HG03025 (cell line): Measurements from ENCODE around the gene APOBEC3B.
"Not testable (repeated sequence)": the region's sequence is repeated elsewhere in the genome, so short reads cannot be mapped to it uniquely, and the experiment has no call there.

ENCODE experiments used
- ATAC-seq: cut with Tn5 transposase; IDR thresholded peaks from one replicate; pipeline ENCODE4 v1.9.1; 2021; ENCODE audit warnings: mild to moderate bottlenecking, moderate library complexity; ENCODE audit not compliant: unreplicated experiment, low FRiP score

APOBEC3B gene

DNA sequence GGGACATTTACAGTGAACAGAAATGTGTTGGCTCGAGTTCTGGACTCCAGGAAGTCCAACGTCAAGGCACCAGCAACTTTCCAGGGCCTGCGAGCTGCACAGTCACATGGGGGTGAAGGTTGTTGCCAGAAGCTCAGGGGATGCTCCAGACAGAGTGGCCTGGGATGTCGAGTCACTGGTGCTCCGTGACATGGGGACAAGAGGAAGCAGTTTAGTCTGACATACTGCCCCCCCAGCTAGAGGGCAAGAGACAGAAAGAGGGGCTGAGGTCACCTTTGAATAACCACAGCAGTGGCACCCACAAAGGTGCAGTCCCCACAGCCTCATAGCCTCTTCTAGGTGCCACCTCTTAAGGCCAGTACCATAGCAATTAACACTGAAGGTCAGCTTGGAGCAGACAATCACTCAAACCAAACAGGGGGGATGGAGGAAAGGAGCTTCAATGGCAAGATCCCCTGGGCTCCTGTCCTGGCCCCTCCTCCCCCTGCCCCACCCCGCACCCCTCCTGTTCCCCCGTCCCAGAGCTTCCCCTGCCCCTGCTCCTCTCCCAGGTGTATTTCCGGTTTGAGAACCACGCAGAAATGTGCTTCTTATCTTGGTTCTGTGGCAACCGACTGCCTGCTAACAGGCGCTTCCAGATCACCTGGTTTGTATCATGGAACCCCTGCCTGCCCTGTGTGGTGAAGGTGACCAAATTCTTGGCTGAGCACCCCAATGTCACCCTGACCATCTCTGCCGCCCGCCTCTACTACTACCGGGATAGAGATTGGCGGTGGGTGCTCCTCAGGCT, 42.6 kb downstream of the APOBEC3B start:
- ATAC-seq: no peak

DNA sequence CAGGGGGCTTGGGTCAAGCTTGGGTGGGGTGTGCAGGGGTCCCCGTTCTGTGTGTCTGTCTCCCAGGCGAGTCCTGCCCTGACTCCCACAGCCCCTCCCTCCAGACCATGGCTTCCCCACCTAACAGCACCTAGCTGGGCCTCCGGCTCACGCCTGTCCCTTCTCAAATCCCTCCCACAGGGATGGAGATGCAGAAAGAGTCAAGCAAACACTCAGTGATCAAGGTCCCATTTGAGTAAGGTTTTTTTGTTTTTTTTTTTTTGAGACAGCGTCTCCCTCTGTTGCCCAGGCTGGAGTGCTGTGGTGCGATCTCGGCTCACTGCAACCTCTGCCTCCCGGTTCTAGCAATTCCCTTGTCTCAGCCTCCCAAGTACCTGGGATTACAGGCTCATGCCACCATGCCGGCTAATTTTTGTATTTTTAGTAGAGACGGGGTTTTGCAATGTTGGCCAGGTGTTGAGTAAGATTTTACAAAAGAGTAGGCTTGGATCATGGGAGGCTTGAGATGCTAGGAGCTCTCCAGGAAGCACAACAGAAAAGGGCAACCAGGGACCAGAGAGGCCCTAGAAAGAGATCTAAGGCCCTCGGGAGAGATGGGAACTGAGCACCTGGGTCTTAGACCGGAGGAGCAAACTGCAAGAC, 44.5 kb downstream of the APOBEC3B start:
- ATAC-seq: no peak

DNA sequence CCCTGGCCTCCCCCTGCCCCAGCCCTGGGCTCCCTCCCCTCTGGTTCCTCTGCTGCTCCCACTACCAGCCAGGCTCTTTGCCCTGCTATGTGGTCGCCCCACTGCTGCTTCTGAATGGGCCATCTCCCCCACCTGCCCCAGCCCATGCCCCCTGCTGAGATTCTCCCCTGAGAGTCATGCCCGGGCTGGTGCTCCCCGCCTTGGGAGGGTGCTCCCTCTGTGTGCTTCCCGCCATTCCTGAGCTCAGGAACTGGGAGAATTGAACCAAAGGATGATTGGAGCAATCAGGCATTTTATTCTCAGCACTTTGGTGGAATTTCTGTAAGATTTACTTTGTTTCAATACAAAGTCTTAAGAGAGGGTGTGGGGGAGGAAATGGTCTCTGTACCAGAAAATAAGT, 45.6 kb downstream of the APOBEC3B start:
- no peak for ATAC-seq

DNA sequence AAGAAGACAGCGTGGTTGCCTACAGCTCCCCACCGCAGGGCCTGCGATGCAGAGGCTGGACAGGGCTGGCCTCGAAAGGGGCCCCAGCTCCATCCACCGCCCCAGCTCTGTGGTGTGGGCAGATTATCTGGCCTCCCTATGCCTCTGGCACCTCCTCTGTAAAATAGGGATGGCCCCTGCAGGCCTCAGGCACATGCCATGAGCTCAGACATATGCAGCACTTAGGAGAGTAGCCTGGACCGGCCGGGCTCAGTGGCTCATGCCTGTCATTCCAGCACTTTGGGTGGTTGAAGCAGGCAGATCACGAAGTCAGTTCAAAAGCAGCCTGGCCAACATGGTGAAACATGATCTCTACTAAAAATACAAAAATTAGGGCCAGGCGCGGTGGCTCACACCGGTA, 46.1 kb downstream of the APOBEC3B start:
- no peak for ATAC-seq

DNA sequence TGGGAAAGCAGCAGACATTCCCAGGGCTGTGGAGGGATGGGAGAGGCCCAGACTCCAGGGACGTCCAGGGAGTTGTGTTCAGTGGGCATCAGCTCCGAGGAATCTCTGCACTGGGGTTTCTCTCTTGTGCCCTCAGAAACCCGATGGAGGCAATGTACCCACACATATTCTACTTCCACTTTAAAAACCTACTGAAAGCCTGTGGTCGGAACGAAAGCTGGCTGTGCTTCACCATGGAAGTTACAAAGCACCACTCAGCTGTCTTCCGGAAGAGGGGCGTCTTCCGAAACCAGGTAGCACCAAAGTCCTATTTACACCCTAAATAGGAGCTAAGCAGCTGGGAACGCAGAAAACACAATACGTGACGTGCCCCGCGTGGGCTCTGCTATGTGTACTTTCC, 47.1 kb downstream of the APOBEC3B start:
- ATAC-seq: no peak

DNA sequence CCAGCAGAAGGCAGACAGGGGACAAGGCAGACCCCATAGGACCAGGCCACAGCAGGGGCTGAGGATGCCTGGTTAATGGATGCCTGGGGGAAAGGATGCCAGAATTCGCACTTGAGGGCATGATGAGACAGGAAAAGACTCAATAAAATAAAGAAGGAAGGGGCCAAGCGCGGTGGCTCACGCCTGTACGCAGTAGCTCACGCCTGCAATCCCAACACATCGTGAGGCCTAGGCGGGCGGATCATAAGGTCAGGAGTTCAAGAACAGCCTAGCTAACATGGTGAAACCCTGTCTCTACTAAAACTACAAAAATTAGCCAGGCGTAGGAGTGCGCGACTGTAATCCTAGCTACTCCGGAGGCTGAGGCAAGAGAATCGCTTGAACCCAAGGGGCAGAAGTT, 48.6 kb downstream of the APOBEC3B start:
- ATAC-seq: no peak

DNA sequence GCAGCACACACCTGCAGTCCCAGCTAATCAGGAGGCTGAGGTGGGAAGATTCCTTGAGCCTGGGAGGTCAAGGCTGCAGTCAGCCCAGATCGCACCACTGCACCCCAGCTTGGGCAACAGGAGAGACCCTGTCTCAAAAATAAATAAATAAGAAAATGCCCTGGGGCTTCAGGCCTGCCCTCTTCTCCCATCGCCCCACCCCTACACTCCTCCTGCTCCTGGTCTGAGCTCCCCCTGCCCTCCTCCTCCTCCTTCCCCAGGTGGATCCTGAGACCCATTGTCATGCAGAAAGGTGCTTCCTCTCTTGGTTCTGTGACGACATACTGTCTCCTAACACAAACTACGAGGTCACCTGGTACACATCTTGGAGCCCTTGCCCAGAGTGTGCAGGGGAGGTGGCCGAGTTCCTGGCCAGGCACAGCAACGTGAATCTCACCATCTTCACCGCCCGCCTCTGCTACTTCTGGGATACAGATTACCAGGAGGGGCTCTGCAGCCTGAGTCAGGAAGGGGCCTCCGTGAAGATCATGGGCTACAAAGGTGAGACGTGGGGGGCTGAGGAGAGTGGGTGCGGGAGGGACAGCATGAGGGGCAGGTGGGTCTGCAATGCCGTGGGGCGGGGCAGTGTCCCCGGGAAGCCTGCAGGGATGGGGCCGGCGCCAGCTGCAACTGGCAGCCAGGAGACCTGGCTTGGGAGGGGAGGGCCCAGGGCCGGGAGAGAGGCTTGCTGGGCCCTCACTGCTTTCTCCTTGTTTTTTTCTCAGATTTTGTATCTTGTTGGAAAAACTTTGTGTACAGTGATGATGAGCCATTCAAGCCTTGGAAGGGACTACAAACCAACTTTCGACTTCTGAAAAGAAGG, 49.5 kb downstream of the APOBEC3B start:
- ATAC-seq: not testable (repeated sequence)

DNA sequence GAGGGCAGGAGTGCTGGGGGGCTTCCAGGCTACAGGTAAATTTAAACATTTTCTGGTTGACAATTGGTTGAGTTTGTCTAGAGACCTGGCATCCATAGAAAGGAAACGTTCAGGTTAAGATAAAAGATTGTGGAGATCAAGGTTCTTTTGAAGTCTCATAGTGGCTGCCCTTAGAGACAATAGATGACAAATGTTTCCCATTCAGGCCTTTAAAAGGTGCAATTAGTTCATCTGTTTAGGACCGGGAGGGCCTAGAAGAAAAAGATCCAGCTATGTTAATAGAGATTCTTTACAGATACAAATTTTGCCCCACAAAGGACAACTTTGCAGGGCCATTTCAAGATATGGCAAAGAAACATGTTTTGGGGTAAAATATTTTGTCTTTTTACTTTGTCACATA, 54.9 kb downstream of the APOBEC3B start:
- ATAC-seq: not testable (repeated sequence)

DNA sequence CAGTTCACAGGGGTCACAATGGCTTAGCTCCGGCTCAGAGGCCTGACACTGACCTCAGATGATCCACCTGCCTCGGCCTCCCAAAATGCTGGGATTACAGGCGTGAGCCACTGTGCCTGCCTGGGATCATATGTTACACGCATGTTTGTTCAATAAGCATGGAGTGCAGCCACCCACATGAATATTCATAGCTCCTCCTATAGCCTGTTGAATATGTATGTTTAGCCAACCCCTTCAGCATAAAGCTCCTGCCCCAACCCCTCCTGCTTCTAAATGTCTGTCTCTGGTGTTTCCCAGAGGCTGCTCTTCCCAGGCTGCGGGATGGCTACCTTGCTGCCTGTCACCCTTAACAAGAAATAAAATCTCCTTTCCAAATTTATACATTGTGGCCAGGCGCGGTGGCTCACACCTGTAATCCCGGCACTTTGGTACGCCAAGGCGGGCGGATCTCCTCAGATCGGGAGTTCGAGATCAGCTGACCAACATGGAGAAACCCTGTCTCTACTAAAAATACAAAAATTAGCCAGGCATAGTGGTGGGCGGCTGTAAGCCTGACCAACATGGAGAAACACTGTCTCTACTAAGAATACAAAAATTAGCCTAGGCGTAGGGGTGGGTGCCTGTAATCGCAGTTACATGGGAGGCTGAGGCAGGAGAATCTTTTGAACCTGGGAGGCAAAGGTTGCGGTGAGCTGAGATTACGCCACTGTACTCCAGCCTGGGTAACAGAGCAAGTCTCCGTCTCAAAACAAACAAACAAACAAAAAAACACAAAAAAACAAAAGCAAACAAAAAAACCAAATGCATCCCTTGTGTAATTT, 57.4 kb downstream of the APOBEC3B start:
- ATAC-seq: no peak

DNA sequence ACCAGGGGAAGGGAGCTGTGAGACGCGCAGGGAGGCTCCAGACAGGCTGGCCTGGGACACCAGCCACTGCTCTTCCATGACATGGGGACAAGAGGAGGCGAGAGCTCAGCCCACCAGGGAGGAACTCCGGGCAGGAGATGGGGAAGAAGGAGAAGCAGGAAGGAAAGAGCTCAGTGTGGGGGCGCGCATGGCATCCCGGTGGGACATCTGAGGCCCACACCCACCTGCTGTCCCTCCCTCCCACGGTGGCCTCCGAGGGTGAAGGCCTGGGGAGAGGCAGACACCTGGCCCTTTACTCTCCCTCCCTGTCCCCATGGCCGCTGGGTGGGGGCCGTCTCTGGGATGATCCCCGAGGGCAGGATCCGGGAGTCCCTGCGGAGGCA, 58.0 kb downstream of the APOBEC3B start:
- peak; percentile 25 for ATAC-seq

DNA sequence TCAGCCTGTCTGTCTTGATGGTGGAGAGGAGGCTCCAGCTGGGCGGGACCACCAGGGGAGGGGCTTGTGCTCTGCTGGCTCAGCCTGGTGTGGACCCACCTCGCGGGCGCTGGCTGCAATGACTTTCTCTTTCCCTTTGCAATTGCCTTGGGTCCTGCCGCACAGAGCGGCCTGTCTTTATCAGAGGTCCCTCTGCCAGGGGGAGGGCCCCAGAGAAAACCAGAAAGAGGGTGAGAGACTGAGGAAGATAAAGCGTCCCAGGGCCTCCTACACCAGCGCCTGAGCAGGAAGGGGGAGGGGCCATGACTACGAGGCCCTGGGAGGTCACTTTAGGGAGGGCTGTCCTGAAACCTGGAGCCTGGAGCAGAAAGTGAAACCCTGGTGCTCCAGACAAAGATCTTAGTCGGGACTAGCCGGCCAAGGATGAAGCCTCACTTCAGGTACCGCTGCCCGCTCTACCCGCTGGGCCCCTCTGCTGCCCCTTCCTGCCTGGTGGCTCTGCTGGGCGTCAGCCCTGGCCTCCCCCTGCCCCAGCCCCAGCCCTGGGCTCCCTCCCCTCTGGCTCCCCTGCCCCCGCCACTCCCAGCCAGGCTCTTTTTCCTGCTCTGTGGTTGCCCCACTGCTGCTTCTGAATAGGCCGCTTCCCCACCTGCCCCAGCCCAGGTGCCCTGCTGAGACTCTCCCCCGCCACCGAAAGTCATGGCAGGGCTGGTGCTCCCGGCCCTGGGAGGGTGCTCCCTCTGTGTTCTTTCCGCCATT, 58.6 kb downstream of the APOBEC3B start, which contains the start of gene APOBEC3F:
Gene APOBEC3F, plus strand, starts transcription at position 327 of the 759 bp plus-strand sequence. Its CDS starts 97 bp downstream, at position 424.
- ATAC-seq: peak; percentile 82

DNA sequence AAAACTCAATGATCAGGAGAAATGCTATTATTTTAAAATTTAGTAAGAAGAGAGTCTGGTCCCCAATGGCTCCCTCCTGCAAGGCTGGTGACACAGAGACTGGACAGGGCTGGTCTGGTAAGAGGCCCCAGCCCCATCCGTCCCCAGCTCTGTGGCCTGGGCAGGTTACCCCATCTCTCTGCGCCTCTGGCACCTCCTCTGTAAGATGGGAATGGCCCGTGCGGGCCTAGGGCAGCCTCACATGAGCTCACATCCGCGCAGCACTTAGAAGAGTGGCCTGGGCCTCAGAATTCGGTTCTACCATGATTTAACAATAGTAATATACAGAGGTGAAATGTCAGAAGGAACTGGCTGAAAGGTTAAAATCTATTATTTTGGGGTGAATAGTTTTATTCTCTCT, 59.8 kb downstream of the APOBEC3B start:
- no peak for ATAC-seq
